ENCODE results near the gene ERC2. TPM values are rescaled to one million over a fixed set of nuclear protein-coding genes. Genes with fewer than 3 reads are reported as not detected.

ERC2 gene
- total RNA-seq, 1 donor from 2014 or later, result 7.4 TPM

DNA sequence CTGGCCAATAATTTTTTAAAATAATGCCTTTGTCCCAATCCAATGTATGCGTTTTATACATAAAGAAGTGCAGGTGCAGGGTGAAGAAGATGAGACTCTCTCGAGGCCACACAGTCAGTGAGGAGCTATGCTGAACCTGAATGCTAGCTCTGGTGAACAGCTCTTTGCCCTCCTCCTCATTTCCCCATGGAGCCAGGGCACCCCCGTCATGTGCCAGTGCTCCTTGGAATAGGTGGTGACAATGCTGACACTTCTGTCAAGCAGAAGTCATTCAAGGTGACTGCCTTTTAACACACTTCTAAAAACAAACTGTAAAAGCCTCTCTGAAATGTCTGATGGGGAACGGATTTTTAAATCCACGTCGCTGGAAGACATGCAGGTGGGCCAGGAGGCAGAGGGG is 818.7 kb downstream of the ERC2 start:
- H2AFZ ChIP-seq (ENCODE audit: low read depth, low read length), result no peak overlapping the region
- FAIRE-seq, result no peak
- H3K4me2 ChIP-seq (ENCODE audit: low read length), result no peak overlapping the region
- H3K4me1 Mint-ChIP-seq (ENCODE audit: low read depth, unreplicated experiment), result peaks cover 13% of the 10 kb centered on the region
- no peak for DNase-seq (ENCODE audit: low read depth)
- no peaks in the 10 kb centered on the region for H4K20me1 ChIP-seq (ENCODE audit: insufficient read depth, low read length)
- H3K36me3 ChIP-seq (ENCODE audit: insufficient read depth, low read length), result no peaks in the 10 kb centered on the region
- peaks cover 3% of the 10 kb centered on the region for H3K36me3 Mint-ChIP-seq (ENCODE audit: low read depth, unreplicated experiment)
- no peak overlapping the region for H3K9ac ChIP-seq (ENCODE audit: low read length)
- no peaks in the 10 kb centered on the region for H3K4me1 ChIP-seq (ENCODE audit: insufficient read depth, low read length)
- peaks cover 8% of the 10 kb centered on the region for H3K27me3 ChIP-seq (ENCODE audit: insufficient read depth, low read length)
- H3K9me3 ChIP-seq (ENCODE audit: insufficient read depth, low read depth, low read length), result no peaks in the 10 kb centered on the region
- no peak overlapping the region for H3K4me3 Mint-ChIP-seq (ENCODE audit: unreplicated experiment)
- no peaks in the 10 kb centered on the region for H3K79me2 ChIP-seq (ENCODE audit: insufficient read depth, low read length)
- no peak overlapping the region for H3K4me3 ChIP-seq (ENCODE audit: insufficient read depth, low read depth, low read length)
- H3K9me3 Mint-ChIP-seq (ENCODE audit: unreplicated experiment), result no peaks in the 10 kb centered on the region
- TF ChIP-seq, protein P1, sequence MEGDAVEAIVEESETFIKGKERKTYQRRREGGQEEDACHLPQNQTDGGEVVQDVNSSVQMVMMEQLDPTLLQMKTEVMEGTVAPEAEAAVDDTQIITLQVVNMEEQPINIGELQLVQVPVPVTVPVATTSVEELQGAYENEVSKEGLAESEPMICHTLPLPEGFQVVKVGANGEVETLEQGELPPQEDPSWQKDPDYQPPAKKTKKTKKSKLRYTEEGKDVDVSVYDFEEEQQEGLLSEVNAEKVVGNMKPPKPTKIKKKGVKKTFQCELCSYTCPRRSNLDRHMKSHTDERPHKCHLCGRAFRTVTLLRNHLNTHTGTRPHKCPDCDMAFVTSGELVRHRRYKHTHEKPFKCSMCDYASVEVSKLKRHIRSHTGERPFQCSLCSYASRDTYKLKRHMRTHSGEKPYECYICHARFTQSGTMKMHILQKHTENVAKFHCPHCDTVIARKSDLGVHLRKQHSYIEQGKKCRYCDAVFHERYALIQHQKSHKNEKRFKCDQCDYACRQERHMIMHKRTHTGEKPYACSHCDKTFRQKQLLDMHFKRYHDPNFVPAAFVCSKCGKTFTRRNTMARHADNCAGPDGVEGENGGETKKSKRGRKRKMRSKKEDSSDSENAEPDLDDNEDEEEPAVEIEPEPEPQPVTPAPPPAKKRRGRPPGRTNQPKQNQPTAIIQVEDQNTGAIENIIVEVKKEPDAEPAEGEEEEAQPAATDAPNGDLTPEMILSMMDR (IDR thresholded peaks at IDR 0.05; ENCODE audit: insufficient read depth, low read depth, low read length), result no peak
- TF ChIP-seq EZH2 (IDR thresholded peaks at IDR 0.05; ENCODE audit: insufficient read depth, low read length), result no peak
- peaks cover 13% of the 10 kb centered on the region for H3K27me3 Mint-ChIP-seq (ENCODE audit: low read depth, unreplicated experiment)
- no peak overlapping the region for H3K27ac Mint-ChIP-seq (ENCODE audit: unreplicated experiment)
- no peak overlapping the region for H3K27ac ChIP-seq (ENCODE audit: low read depth, low read length)

DNA sequence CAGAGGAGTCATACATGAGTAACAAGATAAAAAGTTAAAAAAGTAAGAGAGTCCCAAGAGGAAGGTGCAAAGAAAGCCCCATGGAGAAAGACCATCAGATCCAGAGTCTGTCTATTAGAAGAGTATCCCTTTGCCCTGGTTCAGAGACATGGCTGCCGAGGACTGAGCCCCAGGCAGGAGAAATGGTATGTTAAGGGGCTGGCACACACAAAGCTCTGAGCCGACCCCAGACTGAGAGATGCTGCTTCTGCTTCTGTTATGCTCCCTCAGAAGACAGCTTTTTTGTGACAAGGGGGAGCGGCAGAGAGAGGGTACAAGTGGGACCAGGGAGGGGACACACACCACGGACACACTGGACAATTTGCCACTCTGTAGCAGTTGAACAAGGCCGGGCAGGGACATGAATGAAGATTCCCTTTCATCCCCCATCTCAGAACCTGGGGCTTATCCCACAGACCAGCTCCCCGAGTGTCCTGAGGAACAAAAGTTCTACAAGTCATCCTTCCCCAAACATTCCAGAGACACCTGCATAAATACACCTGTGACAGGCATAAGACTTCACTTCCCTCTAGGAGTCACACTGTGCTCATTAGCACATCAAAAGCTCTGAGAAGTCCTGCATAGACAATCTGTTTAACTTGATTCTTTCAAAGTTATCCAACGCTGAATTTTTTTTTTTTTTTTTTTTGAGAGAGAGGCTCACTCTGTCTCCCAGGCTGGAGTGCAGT is 819.5 kb downstream of the ERC2 start:
- Mint-ChIP-seq H3K36me3 (ENCODE audit: low read depth, unreplicated experiment) (peaks cover 3% of the 10 kb centered on the region), H3K9me3 (ENCODE audit: unreplicated experiment) (no peaks in the 10 kb centered on the region), H3K4me1 (ENCODE audit: low read depth, unreplicated experiment) (peaks cover 5% of the 10 kb centered on the region), H3K4me3 (ENCODE audit: unreplicated experiment) (no peak overlapping the region), H3K27me3 (ENCODE audit: low read depth, unreplicated experiment) (peaks cover 13% of the 10 kb centered on the region), H3K27ac (ENCODE audit: unreplicated experiment) (no peak overlapping the region)
- TF ChIP-seq, protein P1 (IDR thresholded peaks at IDR 0.05; ENCODE audit: insufficient read depth, low read depth, low read length), result no peak
- TF ChIP-seq EZH2 (IDR thresholded peaks at IDR 0.05; ENCODE audit: insufficient read depth, low read length), result no peak
- H3K4me2 ChIP-seq (ENCODE audit: low read length), result no peak overlapping the region
- no peak overlapping the region for H2AFZ ChIP-seq (ENCODE audit: low read depth, low read length)
- H3K27ac ChIP-seq (ENCODE audit: low read depth, low read length), result no peak overlapping the region
- no peaks in the 10 kb centered on the region for H3K79me2 ChIP-seq (ENCODE audit: insufficient read depth, low read length)
- no peak for FAIRE-seq
- no peaks in the 10 kb centered on the region for H4K20me1 ChIP-seq (ENCODE audit: insufficient read depth, low read length)
- H3K9me3 ChIP-seq (ENCODE audit: insufficient read depth, low read depth, low read length), result no peaks in the 10 kb centered on the region
- no peak overlapping the region for H3K4me3 ChIP-seq (ENCODE audit: insufficient read depth, low read depth, low read length)
- no peak for DNase-seq (ENCODE audit: low read depth)
- H3K4me1 ChIP-seq (ENCODE audit: insufficient read depth, low read length), result no peaks in the 10 kb centered on the region
- no peak overlapping the region for H3K9ac ChIP-seq (ENCODE audit: low read length)
- H3K36me3 ChIP-seq (ENCODE audit: insufficient read depth, low read length), result no peaks in the 10 kb centered on the region
- H3K27me3 ChIP-seq (ENCODE audit: insufficient read depth, low read length), result peaks cover 8% of the 10 kb centered on the region

DNA sequence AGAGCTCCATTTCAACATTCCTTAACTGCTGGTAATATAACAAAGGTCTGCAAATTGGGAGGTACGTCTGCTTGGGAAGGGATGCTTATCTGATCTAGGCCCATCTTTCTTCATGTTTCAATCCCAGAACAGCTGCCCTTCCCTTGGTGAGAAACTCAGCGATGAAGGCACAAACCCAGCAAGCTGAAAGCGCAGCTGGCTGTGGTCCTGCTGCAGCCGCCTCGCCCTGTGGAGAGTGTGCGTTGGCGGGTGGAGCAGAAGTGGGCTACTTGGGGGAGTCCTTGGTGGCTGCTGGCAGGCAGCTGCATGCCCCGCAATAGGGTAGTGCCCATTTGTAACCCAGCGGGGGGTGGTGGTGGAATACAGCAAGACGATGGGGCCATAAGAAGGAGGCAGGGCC is 820.6 kb downstream of the ERC2 start:
- no peak for TF ChIP-seq EZH2 (IDR thresholded peaks at IDR 0.05; ENCODE audit: insufficient read depth, low read length)
- TF ChIP-seq, protein P1 (IDR thresholded peaks at IDR 0.05; ENCODE audit: insufficient read depth, low read depth, low read length), result no peak
- no peak overlapping the region for H2AFZ ChIP-seq (ENCODE audit: low read depth, low read length)
- no peak overlapping the region for H3K27ac ChIP-seq (ENCODE audit: low read depth, low read length)
- no peak overlapping the region for H3K27ac Mint-ChIP-seq (ENCODE audit: unreplicated experiment)
- no peak for FAIRE-seq
- no peak overlapping the region for H3K9ac ChIP-seq (ENCODE audit: low read length)
- no peaks in the 10 kb centered on the region for H3K36me3 ChIP-seq (ENCODE audit: insufficient read depth, low read length)
- no peaks in the 10 kb centered on the region for H4K20me1 ChIP-seq (ENCODE audit: insufficient read depth, low read length)
- H3K4me3 ChIP-seq (ENCODE audit: insufficient read depth, low read depth, low read length), result no peak overlapping the region
- H3K4me3 Mint-ChIP-seq (ENCODE audit: unreplicated experiment), result no peak overlapping the region
- DNase-seq (ENCODE audit: low read depth), result no peak
- H3K36me3 Mint-ChIP-seq (ENCODE audit: low read depth, unreplicated experiment), result peaks cover 3% of the 10 kb centered on the region
- H3K4me1 ChIP-seq (ENCODE audit: insufficient read depth, low read length), result no peaks in the 10 kb centered on the region
- no peaks in the 10 kb centered on the region for H3K4me1 Mint-ChIP-seq (ENCODE audit: low read depth, unreplicated experiment)
- no peaks in the 10 kb centered on the region for H3K9me3 Mint-ChIP-seq (ENCODE audit: unreplicated experiment)
- no peak overlapping the region for H3K4me2 ChIP-seq (ENCODE audit: low read length)
- no peaks in the 10 kb centered on the region for H3K9me3 ChIP-seq (ENCODE audit: insufficient read depth, low read depth, low read length)
- no peaks in the 10 kb centered on the region for H3K79me2 ChIP-seq (ENCODE audit: insufficient read depth, low read length)
- H3K27me3 Mint-ChIP-seq (ENCODE audit: low read depth, unreplicated experiment), result peaks cover 13% of the 10 kb centered on the region
- H3K27me3 ChIP-seq (ENCODE audit: insufficient read depth, low read length), result peaks cover 8% of the 10 kb centered on the region

All from astrocyte (in vitro differentiated cells and primary cell).